ENCODE measurements around the gene KCTD17.

- TF ChIP-seq, protein P1, sequence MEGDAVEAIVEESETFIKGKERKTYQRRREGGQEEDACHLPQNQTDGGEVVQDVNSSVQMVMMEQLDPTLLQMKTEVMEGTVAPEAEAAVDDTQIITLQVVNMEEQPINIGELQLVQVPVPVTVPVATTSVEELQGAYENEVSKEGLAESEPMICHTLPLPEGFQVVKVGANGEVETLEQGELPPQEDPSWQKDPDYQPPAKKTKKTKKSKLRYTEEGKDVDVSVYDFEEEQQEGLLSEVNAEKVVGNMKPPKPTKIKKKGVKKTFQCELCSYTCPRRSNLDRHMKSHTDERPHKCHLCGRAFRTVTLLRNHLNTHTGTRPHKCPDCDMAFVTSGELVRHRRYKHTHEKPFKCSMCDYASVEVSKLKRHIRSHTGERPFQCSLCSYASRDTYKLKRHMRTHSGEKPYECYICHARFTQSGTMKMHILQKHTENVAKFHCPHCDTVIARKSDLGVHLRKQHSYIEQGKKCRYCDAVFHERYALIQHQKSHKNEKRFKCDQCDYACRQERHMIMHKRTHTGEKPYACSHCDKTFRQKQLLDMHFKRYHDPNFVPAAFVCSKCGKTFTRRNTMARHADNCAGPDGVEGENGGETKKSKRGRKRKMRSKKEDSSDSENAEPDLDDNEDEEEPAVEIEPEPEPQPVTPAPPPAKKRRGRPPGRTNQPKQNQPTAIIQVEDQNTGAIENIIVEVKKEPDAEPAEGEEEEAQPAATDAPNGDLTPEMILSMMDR (IDR thresholded peaks at IDR 0.05; ENCODE audit: borderline replicate concordance, extremely low read depth, low read length, poor library complexity, severe bottlenecking), result no peak
- TF ChIP-seq EZH2 (IDR thresholded peaks at IDR 0.05; ENCODE audit: borderline replicate concordance, low read depth, low read length, severe bottlenecking), result no peak
Observed at GRCh38 chr22:37025500-37026070, 26.0 kb upstream of the KCTD17 start.
